Measurements from ENCODE around the gene COL4A6. TPM values are rescaled to one million over a fixed set of nuclear protein-coding genes. Genes with fewer than 3 reads are reported as not detected.

COL4A6 gene
- total and polyA plus RNA-seq, 2 of the 4 experiments (the other 2 are of a cell fraction): 0.36 to 0.74 TPM

GRCh38 chrX:108348525-108348924 lies 89.7 kb downstream of the COL4A6 start:
- no peak overlapping the region for H3K4me2 ChIP-seq (ENCODE audit: low read depth, low read length)
- no peak overlapping the region for H2BK5ac ChIP-seq (ENCODE audit: low read depth, low read length, poor library complexity, severe bottlenecking)
- H3K4me1 ChIP-seq (ENCODE audit: control insufficient read depth, insufficient read depth, low read length): no peaks in the 10 kb centered on the region
- peaks cover 11% of the 10 kb centered on the region for H3K27me3 ChIP-seq (ENCODE audit: control insufficient read depth, insufficient read depth, low read length)
- no peak overlapping the region for H4K5ac ChIP-seq (ENCODE audit: low read depth, low read length)
- H2AK9ac ChIP-seq (replicated peaks; ENCODE audit: low read depth, low read length, poor library complexity): no peak overlapping the region
- no peak overlapping the region for H3K4ac ChIP-seq (ENCODE audit: low read depth, low read length)
- WGBS, 2 experiments (ENCODE audit: extremely low coverage in 2 of 2, insufficient read length in 1 of 2): no CpG with 5 or more reads among the region's 1 CpG
- no peak overlapping the region for H4K8ac ChIP-seq (ENCODE audit: low read depth in 2 of 2, low read length in 2 of 2)
- no peak overlapping the region for H3K14ac ChIP-seq (replicated peaks; ENCODE audit: low read depth, low read length)
- H3K36me3 ChIP-seq (ENCODE audit: control insufficient read depth, insufficient read depth, low read length): no peaks in the 10 kb centered on the region
- ATAC-seq (ENCODE audit: low read depth): no peak
- H4K91ac ChIP-seq (ENCODE audit: insufficient read depth, low read depth, low read length): no peak overlapping the region
- CTCF ChIA-PET: no interaction called here
- H4K20me1 ChIP-seq (ENCODE audit: insufficient read depth, low read length): no peaks in the 10 kb centered on the region
- H2AFZ ChIP-seq (replicated peaks; ENCODE audit: low read length, poor library complexity): no peak overlapping the region
- H3K56ac ChIP-seq (ENCODE audit: extremely low read depth, insufficient read depth, low read length): no peak overlapping the region
- H3K79me1 ChIP-seq (ENCODE audit: low read depth in 1 of 2, low read length in 2 of 2): no peaks in the 10 kb centered on the region
- no peak overlapping the region for H3K23ac ChIP-seq (ENCODE audit: low read depth, low read length)
- POLR2A ChIA-PET (ENCODE audit: unreplicated experiment): no interaction called here
- no peak for TF ChIP-seq RFX5 (IDR thresholded peaks at IDR 0.05; ENCODE audit: low read depth, low read length)
- no peak for TF ChIP-seq CHD1 (IDR thresholded peaks at IDR 0.05; ENCODE audit: low read depth, low read length)
- no peak for TF ChIP-seq RCOR1 (IDR thresholded peaks at IDR 0.05; ENCODE audit: insufficient replicate concordance, low read length)
- no peak for TF ChIP-seq ELK1 (IDR thresholded peaks at IDR 0.05; ENCODE audit: borderline replicate concordance, low read depth, low read length)
- TF ChIP-seq SMC3 (IDR thresholded peaks at IDR 0.05; ENCODE audit: low read depth, low read length): no peak
- no peak for TF ChIP-seq NFE2L2 (IDR thresholded peaks at IDR 0.05; ENCODE audit: low read depth, low read length)
- no peak for TF ChIP-seq RAD21 (IDR thresholded peaks at IDR 0.05; ENCODE audit: low read length)
- TF ChIP-seq USF2 (IDR thresholded peaks at IDR 0.05; ENCODE audit: low read depth, low read length): no peak
- no peak for TF ChIP-seq MXI1 (IDR thresholded peaks at IDR 0.05; ENCODE audit: borderline replicate concordance, low read depth, low read length)
- TF ChIP-seq FOS (IDR thresholded peaks at IDR 0.05; ENCODE audit: low read depth, low read length): no peak
- no peak for TF ChIP-seq POLR2A (IDR thresholded peaks at IDR 0.05; ENCODE audit: low read depth, low read length)
- no peak for TF ChIP-seq CTCF (conservative IDR thresholded peaks at IDR 0.05; ENCODE audit: low read depth, low read length)
- TF ChIP-seq CEBPB (IDR thresholded peaks at IDR 0.05; ENCODE audit: low read depth, low read length): no peak
- no peak for TF ChIP-seq MAZ (IDR thresholded peaks at IDR 0.05; ENCODE audit: borderline replicate concordance, low read depth, low read length)
- TF ChIP-seq BHLHE40 (IDR thresholded peaks at IDR 0.05; ENCODE audit: low read depth, low read length): no peak
- TF ChIP-seq MAFK (IDR thresholded peaks at IDR 0.05; ENCODE audit: low read depth, low read length): no peak
- H3K4me3 ChIP-seq (ENCODE audit: insufficient read depth, low read depth, low read length): no peak overlapping the region
- H3K9me3 ChIP-seq (ENCODE audit: control insufficient read depth, insufficient read depth, low read length): no peaks in the 10 kb centered on the region
- no peak overlapping the region for H2BK120ac ChIP-seq (ENCODE audit: low read depth, low read length)
- DNase-seq: no peak
- no peak overlapping the region for H2BK20ac ChIP-seq (ENCODE audit: low read depth, low read length)
- no peak overlapping the region for H2AK5ac ChIP-seq (ENCODE audit: low read depth, low read length)
- H2BK15ac ChIP-seq (ENCODE audit: low read depth, low read length): no peak overlapping the region
- no TSS peak for BruUV-seq (replicated peaks)
- intact Hi-C loops (cut with micrococcal nuclease) (no loop called here), in situ Hi-C loops (cut with MboI; ENCODE audit: low sequenced_read_pairs) (no loop called here), dilution Hi-C loops (cut with HindIII; ENCODE audit: low sequenced_read_pairs, unreplicated experiment) (no loop called here)
- H3K27ac ChIP-seq (ENCODE audit: insufficient read depth, low read length): no peak overlapping the region
- no peaks in the 10 kb centered on the region for H3K9me1 ChIP-seq (ENCODE audit: insufficient read depth, low read length)
- H3K9ac ChIP-seq (ENCODE audit: low read depth, low read length): no peak overlapping the region
- no peak overlapping the region for H3K18ac ChIP-seq (ENCODE audit: low read depth, low read length)
